Upper lobe of left lung (tissue), 4 donors: Measurements from ENCODE around the gene CNTNAP2.

Source experiments
- POLR2AphosphoS5 ChIP-seq, 2 donors: sonication (generic); formaldehyde crosslinking; IDR thresholded peaks; one replicate each; pipeline ENCODE4 v1.5.1; 2017; ENCODE audit warnings: antibody characterized with exemption in 2 of 2
- TF ChIP-seq, protein P1 (sequence below), 6 experiments: fragments of 450-650 bp in 4 of 6; fragments of 200-600 bp in 2 of 6; sonication (generic) in 2 of 6; IDR thresholded peaks; one replicate each; pipeline ENCODE4 v1.5.1; 2016 to 2019; ENCODE audit warnings: antibody characterized with exemption in 6 of 6

DNA sequence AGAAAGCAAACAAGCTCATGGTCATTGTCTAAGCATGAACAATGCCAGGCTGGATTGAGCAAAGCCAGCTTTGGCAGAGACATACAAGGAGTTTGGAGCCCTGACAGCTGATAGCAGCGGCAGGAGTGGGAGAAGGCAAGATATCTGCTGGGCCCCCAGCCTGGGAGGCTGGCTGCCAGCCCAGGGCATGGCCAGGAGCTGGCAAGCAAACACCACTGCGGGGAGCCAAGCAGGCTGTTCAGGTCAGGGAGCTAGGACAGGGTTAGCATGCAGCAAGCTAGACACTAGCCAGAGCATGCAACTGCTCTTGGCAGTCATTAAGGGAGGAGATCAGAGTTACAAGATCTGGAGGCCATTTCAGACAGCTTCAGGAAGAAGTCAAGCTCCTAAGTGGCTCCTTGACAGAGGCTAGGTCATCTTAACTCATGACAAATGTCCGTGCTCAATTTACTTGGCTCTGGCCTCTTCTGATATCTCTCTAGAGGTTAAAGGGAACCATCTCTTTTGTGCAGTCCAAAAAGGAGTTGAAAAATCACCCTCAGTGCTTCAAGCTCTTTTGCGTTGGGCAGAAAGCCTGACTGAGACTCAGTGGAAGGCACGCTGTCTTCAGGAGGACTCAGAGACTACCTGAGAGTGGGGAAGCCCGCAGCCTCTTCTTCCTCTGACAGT, 2037.1 kb downstream of the CNTNAP2 start:
- TF ChIP-seq, protein P1, sequence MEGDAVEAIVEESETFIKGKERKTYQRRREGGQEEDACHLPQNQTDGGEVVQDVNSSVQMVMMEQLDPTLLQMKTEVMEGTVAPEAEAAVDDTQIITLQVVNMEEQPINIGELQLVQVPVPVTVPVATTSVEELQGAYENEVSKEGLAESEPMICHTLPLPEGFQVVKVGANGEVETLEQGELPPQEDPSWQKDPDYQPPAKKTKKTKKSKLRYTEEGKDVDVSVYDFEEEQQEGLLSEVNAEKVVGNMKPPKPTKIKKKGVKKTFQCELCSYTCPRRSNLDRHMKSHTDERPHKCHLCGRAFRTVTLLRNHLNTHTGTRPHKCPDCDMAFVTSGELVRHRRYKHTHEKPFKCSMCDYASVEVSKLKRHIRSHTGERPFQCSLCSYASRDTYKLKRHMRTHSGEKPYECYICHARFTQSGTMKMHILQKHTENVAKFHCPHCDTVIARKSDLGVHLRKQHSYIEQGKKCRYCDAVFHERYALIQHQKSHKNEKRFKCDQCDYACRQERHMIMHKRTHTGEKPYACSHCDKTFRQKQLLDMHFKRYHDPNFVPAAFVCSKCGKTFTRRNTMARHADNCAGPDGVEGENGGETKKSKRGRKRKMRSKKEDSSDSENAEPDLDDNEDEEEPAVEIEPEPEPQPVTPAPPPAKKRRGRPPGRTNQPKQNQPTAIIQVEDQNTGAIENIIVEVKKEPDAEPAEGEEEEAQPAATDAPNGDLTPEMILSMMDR (IDR thresholded peaks at IDR 0.05) = no peak
- TF ChIP-seq POLR2AphosphoS5 (IDR thresholded peaks at IDR 0.05) = no peak
